Neural cell (in vitro differentiated cells): ENCODE measurements around the gene CST9L.

ENCODE experiments used
- EP300 ChIP-seq: fragments of 450-650 bp; conservative IDR thresholded peaks from 2 replicates; pipeline ENCODE4 v1.6.1; 2014; ENCODE audit warnings: antibody characterized with exemption, mild to moderate bottlenecking, moderate library complexity; ENCODE audit not compliant: poor library complexity, severe bottlenecking
- EZH2 ChIP-seq: fragments of 200-600, 300-800 bp; shearing (Covaris generic), sonication (generic); IDR thresholded peaks from 2 replicates; pipeline ENCODE4 v1.6.1; 2014; ENCODE audit warnings: antibody characterized with exemption, low read length, borderline replicate concordance, mild to moderate bottlenecking; ENCODE audit not compliant: insufficient read depth, poor library complexity, severe bottlenecking
- MXI1 ChIP-seq: fragments of 450-650 bp; conservative IDR thresholded peaks from 2 replicates; pipeline ENCODE4 v1.6.1; 2014; ENCODE audit warnings: antibody characterized with exemption, mild to moderate bottlenecking; ENCODE audit not compliant: poor library complexity, severe bottlenecking
- POLR2AphosphoS5 ChIP-seq: IDR thresholded peaks from 2 replicates; pipeline ENCODE4 v1.6.1; 2012
- RAD21 ChIP-seq: fragments of 450-650 bp; conservative IDR thresholded peaks from 2 replicates; pipeline ENCODE4 v1.6.1; 2014; ENCODE audit warnings: antibody characterized with exemption, mild to moderate bottlenecking, moderate library complexity
- REST ChIP-seq: IDR thresholded peaks from 2 replicates; pipeline ENCODE4 v1.6.1; 2012; ENCODE audit warnings: borderline replicate concordance
- SMC3 ChIP-seq: fragments of 450-650 bp; conservative IDR thresholded peaks from 2 replicates; pipeline ENCODE4 v1.6.1; 2014; ENCODE audit warnings: antibody characterized with exemption, mild to moderate bottlenecking, moderate library complexity; ENCODE audit not compliant: poor library complexity
- TAF1 ChIP-seq: IDR thresholded peaks from 2 replicates; pipeline ENCODE4 v1.6.1; 2012; ENCODE audit warnings: low read depth
- TF ChIP-seq, protein P1 (sequence below): fragments of 450-650 bp; IDR thresholded peaks from 2 replicates; pipeline ENCODE4 v1.5.1; 2014; ENCODE audit warnings: antibody characterized with exemption, mild to moderate bottlenecking, moderate library complexity; ENCODE audit not compliant: poor library complexity, severe bottlenecking

- no peak for TF ChIP-seq TAF1
- TF ChIP-seq, protein P1, sequence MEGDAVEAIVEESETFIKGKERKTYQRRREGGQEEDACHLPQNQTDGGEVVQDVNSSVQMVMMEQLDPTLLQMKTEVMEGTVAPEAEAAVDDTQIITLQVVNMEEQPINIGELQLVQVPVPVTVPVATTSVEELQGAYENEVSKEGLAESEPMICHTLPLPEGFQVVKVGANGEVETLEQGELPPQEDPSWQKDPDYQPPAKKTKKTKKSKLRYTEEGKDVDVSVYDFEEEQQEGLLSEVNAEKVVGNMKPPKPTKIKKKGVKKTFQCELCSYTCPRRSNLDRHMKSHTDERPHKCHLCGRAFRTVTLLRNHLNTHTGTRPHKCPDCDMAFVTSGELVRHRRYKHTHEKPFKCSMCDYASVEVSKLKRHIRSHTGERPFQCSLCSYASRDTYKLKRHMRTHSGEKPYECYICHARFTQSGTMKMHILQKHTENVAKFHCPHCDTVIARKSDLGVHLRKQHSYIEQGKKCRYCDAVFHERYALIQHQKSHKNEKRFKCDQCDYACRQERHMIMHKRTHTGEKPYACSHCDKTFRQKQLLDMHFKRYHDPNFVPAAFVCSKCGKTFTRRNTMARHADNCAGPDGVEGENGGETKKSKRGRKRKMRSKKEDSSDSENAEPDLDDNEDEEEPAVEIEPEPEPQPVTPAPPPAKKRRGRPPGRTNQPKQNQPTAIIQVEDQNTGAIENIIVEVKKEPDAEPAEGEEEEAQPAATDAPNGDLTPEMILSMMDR, result no peak
- TF ChIP-seq REST, result no peak
- TF ChIP-seq MXI1, result no peak
- TF ChIP-seq EZH2, result no peak
- TF ChIP-seq POLR2AphosphoS5, result no peak
- no peak for TF ChIP-seq RAD21
- TF ChIP-seq SMC3, result no peak
- no peak for TF ChIP-seq EP300
These were observed 53.4 kb downstream of the CST9L start for GRCh38 chr20:23514848-23515247.
